Stomach (tissue), 9 donors: ENCODE data around the gene MRPS2. TPM values are rescaled to one million over a fixed set of nuclear protein-coding genes. Genes with fewer than 3 reads are reported as not detected.

Source experiments
- DNase-seq, 2 donors: peaks; one replicate each; pipeline versions ENCODE4 v3.0.0 to v3.0.0-alpha.2; 2013 to 2019
- H3K27ac ChIP-seq, 5 donors: fragments of 200-600 bp in 4 of 5; sonication (generic) in 4 of 5; one replicate each; pipeline ENCODE4 v1.5.1; 2013 to 2019; ENCODE audit warnings: mild to moderate bottlenecking in 1 of 5, moderate library complexity in 1 of 5
- H3K27me3 ChIP-seq, 3 donors: fragments of 200-600 bp; sonication (generic); one replicate each; pipeline ENCODE4 v1.5.1; 2017 to 2019; ENCODE audit warnings: mixed run types in 1 of 3
- H3K36me3 ChIP-seq, 4 donors: fragments of 200-600 bp; sonication (generic); 1 replicate in 3 of 4; 2 replicates in 1 of 4; pipeline ENCODE4 v1.5.1; 2016 to 2019
- H3K4me1 ChIP-seq, 4 donors: fragments of 200-600 bp; sonication (generic); one replicate each; pipeline ENCODE4 v1.5.1; 2016 to 2019
- H3K4me3 ChIP-seq, 4 donors: fragments of 200-600 bp; sonication (generic) in 3 of 4; one replicate each; pipeline ENCODE4 v1.5.1; 2016 to 2019; ENCODE audit warnings: mild to moderate bottlenecking in 1 of 4
- H3K9me3 ChIP-seq, 4 donors: fragments of 200-600 bp; sonication (generic); one replicate each; pipeline ENCODE4 v1.5.1; 2016 to 2019
- EP300 ChIP-seq: sonication (generic); formaldehyde crosslinking; IDR thresholded peaks from one replicate; pipeline ENCODE4 v1.6.1; 2017; ENCODE audit warnings: antibody characterized with exemption
- POLR2A ChIP-seq, 4 donors: fragments of 450-650 bp; IDR thresholded peaks; one replicate each; pipeline ENCODE4 v1.6.1; 2016; ENCODE audit warnings: antibody characterized with exemption in 4 of 4, control low read depth in 2 of 4, mild to moderate bottlenecking in 1 of 4, moderate library complexity in 1 of 4
- POLR2AphosphoS5 ChIP-seq, 3 donors: sonication (generic); formaldehyde crosslinking; IDR thresholded peaks; one replicate each; pipeline ENCODE4 v1.6.1; 2016; ENCODE audit warnings: antibody characterized with exemption in 3 of 3
- WGBS, 5 donors: extraction: QIAGEN DNeasy Blood & Tissue Kit in 3 of 5; methylation state at CpG; one replicate each; pipeline versions ENCODE4 v1.1.5 to v1.1.7; 2013 to 2018; 5-methylcytosine and 5-hydroxymethylcytosine counted together
- intact Hi-C: fragments of 100-400 bp; cut with DNase I; formaldehyde crosslinking; loops from one replicate; pipeline ENCODE4 v1.15.1; 2023; ENCODE audit warnings: low total_unique reads
- polyA plus RNA-seq, 3 donors: library from polyadenylated mRNA; stranded (reverse); fragments of 200-250 nt; gene quantifications; one replicate each; pipeline ENCODE4 v1.2.3, GENCODE V29; 2013
- total RNA-seq, 5 donors: library from RNA; depleted of rRNA; stranded (reverse); fragments of >200 nt; gene quantifications; one replicate each; pipeline versions ENCODE4 v1.1.0 to v1.2.3, GENCODE V29; 2014 to 2016
- TF ChIP-seq, protein P1 (sequence below), 7 experiments: fragments of 450-650 bp in 4 of 7; fragments of 200-600 bp in 3 of 7; sonication (generic) in 3 of 7; IDR thresholded peaks; one replicate each; pipeline ENCODE4 v1.5.1; 2016 to 2019; ENCODE audit warnings: antibody characterized with exemption in 7 of 7, control low read depth in 2 of 7, mild to moderate bottlenecking in 1 of 7
- donor health status: healthy with polysubstance abuse.
- donor health status: Bipolar disorder and iron deficiency.
- donor health status: healthy.

MRPS2 gene
- total and polyA plus RNA-seq, 8 donors, result 1.8 to 54.7 (median 40.1) TPM

DNA sequence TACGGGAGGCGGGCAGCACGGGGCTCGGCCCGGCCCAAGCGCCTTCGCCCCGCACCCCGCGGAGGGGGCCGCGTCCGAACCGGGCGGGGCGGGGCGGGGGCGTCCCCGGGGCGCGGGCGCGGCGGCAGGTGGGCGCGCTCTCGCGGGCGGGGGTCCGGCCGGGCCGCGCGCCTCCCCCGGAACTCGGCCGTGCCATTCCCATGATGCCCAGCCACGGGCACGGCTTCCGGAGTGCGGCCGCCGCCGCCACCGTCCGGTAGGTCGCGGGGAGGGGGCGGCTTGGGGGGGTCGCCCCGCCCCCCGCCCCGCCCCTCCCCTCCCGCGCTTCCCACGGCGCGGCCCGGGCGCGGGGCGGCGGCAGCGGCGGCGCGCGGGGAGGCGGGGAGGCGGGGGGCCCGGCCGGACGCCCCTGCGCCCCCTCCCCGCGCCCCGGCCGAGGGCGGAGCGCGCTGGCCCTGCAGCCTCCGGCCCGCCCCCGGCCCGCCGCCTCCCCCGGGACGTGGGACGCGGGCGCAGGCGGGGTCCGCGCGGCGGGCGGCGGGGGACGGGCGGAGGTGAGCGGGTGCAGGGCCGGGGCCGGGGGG lies 20.9 kb upstream of the MRPS2 start, which contains the start of gene PPP1R26:
PPP1R26 (plus strand) TSS at position 314 of the 584 bp plus-strand sequence. CDS start 4,729 bp downstream, outside the sequence.
- Histone ChIP-seq H3K4me3 (peak within 1 kb of the TSS; percentile 75 to 95 (median 86)), H3K9me3 (no peaks in the 10 kb centered on the region), H3K36me3 (peaks cover 8 to 15% (median 14%) of the 10 kb centered on the region in 4 donors), H3K4me1 (peaks cover 10 to 32% (median 29%) of the 10 kb centered on the region in 4 donors), H3K27ac (peak within 1 kb of the TSS; percentile 75 to 93 (median 89)), H3K27me3 (peaks cover 0 to 4% (median 0%) of the 10 kb centered on the region in 3 donors)
- 1 to 4% (median 1%) methylated on average over 14 to 80 of the region's 103 CpGs; no CpG with 5 or more reads in 2 of the 5 donors for WGBS, 5 donors
- peak; percentile 48 to 74 for DNase-seq
- intact Hi-C loops, result no loop called here
- TF ChIP-seq, protein P1, sequence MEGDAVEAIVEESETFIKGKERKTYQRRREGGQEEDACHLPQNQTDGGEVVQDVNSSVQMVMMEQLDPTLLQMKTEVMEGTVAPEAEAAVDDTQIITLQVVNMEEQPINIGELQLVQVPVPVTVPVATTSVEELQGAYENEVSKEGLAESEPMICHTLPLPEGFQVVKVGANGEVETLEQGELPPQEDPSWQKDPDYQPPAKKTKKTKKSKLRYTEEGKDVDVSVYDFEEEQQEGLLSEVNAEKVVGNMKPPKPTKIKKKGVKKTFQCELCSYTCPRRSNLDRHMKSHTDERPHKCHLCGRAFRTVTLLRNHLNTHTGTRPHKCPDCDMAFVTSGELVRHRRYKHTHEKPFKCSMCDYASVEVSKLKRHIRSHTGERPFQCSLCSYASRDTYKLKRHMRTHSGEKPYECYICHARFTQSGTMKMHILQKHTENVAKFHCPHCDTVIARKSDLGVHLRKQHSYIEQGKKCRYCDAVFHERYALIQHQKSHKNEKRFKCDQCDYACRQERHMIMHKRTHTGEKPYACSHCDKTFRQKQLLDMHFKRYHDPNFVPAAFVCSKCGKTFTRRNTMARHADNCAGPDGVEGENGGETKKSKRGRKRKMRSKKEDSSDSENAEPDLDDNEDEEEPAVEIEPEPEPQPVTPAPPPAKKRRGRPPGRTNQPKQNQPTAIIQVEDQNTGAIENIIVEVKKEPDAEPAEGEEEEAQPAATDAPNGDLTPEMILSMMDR (IDR thresholded peaks at IDR 0.05), result no peak
- TF ChIP-seq POLR2A (IDR thresholded peaks at IDR 0.05), result no peak
- TF ChIP-seq POLR2AphosphoS5 (IDR thresholded peaks at IDR 0.05), result no peak
- no peak for TF ChIP-seq EP300

DNA sequence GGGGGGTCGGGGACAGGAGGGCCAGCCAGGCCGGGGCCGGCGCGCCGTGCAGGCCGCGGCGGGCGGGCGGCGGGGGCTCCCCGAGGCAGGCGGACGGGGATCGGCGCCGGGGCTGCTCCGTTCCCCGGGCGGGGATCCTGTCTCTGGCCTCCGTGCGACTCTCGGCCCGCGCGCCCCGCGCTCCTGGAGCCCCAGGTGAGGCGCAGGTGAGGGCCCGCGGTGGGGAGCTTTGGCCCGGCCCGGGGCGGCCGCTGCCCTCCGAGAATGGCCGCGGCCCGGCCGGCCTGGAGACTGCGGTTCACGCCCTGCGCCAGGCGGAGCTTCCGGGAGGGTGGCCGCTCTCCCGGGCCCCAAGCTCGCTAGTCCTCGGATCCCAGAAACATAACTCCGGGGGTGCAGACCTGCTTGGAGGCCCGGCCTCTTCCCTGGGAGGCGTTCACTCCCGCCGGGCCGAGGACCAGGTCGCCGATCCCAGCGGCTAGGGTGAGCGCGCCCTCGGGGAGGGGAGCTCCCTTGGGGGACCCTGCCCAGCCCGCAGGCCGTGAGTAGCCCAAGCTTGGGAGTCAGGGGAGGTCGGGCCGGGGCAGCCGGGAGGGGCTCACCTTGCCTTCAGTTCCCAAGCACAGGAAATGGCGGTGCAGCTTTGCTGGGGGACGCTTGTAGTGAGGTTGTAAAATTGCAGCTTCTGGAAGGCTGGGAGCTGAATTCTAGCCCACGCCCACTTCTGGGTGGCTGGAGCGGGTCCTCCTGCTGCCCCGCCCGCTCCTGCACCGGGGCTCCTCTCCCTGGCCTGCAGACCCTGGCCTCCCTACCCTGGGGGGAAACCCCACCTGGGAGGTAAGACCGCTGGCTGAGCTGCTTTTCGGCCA lies 20.2 kb upstream of the MRPS2 start:
- peaks cover 10 to 32% (median 27%) of the 10 kb centered on the region in 4 donors for H3K4me1 ChIP-seq
- peaks cover 13 to 23% (median 21%) of the 10 kb centered on the region in 4 donors for H3K36me3 ChIP-seq
- 0 to 2% (median 1%) methylated on average over 19 to 76 of the region's 76 CpGs for WGBS, 5 donors
- H3K4me3 ChIP-seq, result peak overlapping the region; percentile 75 to 95 (median 86)
- DNase-seq, result peak; percentile 43 to 75
- intact Hi-C loops, result no loop called here
- TF ChIP-seq, protein P1 (IDR thresholded peaks at IDR 0.05), result no peak
- TF ChIP-seq POLR2AphosphoS5 (IDR thresholded peaks at IDR 0.05) (no peak), POLR2A (IDR thresholded peaks at IDR 0.05) (no peak)
- no peaks in the 10 kb centered on the region for H3K9me3 ChIP-seq
- H3K27ac ChIP-seq, result peak overlapping the region; percentile 74 to 93 (median 82)
- H3K27me3 ChIP-seq, result peaks cover 0 to 4% (median 0%) of the 10 kb centered on the region in 3 donors

DNA sequence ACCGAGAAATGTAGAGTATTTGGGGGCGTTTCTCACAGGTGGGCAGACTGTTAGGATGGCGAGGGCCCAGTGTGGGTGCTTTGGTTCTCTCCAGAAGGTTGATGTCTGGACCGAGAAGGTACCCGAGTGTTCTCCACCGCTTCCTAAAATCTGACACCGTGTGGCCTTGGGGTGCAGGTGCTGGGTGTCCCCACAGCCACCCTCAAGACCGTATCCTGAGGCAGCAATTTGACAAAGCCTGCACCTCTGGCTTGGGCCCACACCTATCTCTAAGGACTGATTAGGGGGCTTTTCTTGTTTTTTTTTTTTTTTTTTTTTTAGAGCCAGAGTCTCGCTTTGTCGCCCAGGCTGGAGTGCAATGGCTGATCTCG lies 19.6 kb upstream of the MRPS2 start:
- WGBS, 5 donors, result 26 to 44% (median 29%) methylated on average over 6 to 11 of the region's 11 CpGs
- intact Hi-C loops, result no loop called here
- H3K27ac ChIP-seq, result peak overlapping the region in 4 of 5 donors; percentile 74 to 93 (median 86)

More for the DNA sequence above, 19.6 kb upstream of the MRPS2 start:
- Histone ChIP-seq H3K4me3 (peak overlapping the region; percentile 75 to 95 (median 86)), H3K4me1 (peaks cover 10 to 32% (median 27%) of the 10 kb centered on the region in 4 donors), H3K9me3 (no peaks in the 10 kb centered on the region), H3K27me3 (peaks cover 0 to 4% (median 0%) of the 10 kb centered on the region in 3 donors), H3K36me3 (peaks cover 19 to 29% (median 27%) of the 10 kb centered on the region in 4 donors)
- TF ChIP-seq EP300, result no peak
- TF ChIP-seq, protein P1 (IDR thresholded peaks at IDR 0.05), result no peak
- TF ChIP-seq POLR2AphosphoS5 (IDR thresholded peaks at IDR 0.05), result no peak
- TF ChIP-seq POLR2A (IDR thresholded peaks at IDR 0.05), result no peak
- DNase-seq, result no peak
